CMK (cell line): ENCODE results near the gene MCM3.
A peak's percentile ranks its signal among the peaks of the same experiment; 100 is the strongest.

ENCODE experiments used
- DNase-seq: peaks from one replicate; pipeline ENCODE4 v3.0.0-alpha.2; 2010; ENCODE audit warnings: low read depth

The MCM3 gene

DNA sequence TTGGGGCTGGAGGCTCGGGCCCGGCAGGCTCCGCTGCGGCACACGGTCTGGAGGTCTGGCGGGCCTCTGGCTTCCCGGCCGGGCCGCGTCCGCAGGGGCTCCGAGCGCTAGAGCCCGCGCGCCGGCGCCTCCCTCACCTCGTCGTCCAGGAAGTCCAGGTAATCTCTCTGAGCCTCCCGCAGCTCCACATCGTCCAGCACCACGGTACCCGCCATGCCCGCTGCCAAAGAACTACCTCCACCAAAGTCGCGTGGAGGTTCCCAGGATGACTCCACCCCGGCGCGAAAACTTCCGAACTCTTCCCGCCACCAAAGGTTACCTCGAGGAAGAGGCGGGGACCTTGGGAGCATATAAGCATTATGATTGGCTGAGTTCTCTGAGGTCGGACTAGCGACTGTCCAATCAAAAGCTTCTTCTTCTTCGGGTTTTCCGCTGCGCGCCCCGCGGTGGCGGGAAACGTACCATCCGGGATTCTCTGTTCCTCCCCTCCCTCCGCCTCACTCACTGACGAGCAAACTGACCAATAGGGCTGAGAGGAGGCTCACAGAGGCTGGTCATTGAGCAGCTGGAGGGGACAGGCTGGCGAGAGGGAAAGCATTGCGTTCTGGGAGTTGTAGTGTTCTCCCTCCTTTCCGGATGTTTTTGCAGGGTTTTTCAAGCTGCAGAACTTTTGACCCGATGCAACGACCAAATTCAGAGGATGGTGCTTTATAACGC, at the start of gene MCM3:
Gene MCM3 (minus strand): TSS at position 283 of the 717 bp plus-strand sequence. CDS start 68 bp downstream, at position 215.
- peak; percentile 95 for DNase-seq

DNA sequence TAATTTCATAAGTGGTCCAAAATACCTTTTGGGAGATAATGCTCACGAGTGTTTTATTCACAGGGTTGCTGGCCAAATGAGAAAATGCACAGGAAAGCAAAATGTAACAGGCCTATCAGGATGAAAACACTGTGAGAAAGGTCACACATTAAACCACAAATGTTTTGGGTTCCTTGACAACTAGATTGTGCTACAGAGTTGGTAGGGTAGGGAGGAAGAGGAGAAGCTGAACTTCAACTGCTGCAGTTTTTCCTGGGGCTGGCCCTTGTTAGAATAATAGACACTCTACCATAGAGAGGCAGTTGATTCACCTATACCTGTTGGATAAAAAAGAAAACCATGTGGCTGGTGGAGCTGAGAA, 49.3 kb upstream of the MCM3 start:
- DNase-seq: no peak

DNA sequence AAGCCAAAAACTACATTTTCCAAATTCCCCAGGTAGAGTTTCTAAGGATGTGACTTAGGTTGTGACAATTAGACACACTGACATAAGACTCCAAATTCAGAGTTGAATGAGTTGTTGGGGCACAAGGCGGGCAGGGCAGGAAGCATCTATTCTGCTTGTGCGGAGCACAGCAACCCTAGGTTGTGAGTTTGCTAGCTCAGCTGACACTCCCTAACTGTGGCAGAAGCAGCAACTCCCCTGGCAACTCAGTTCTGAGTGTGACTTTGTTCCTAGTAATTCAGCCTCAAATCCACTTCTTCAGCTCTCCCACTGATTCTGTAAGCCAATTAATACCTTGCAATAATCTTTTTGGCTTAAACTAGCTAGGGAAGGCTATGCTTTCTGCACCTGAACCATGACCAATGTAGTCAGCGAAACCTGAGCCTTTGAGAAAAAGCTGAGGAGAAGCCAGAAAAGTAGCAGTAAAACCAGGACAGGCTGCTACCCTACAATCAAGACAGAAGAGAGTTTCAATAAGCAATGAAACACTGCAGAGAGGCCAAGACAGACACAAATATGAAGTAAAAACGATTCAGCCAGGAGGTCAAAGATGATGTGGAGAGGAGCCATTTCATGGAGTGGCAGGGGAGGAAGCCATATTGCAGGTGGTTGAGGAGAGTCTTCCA, 47.4 kb upstream of the MCM3 start:
- no peak for DNase-seq

DNA sequence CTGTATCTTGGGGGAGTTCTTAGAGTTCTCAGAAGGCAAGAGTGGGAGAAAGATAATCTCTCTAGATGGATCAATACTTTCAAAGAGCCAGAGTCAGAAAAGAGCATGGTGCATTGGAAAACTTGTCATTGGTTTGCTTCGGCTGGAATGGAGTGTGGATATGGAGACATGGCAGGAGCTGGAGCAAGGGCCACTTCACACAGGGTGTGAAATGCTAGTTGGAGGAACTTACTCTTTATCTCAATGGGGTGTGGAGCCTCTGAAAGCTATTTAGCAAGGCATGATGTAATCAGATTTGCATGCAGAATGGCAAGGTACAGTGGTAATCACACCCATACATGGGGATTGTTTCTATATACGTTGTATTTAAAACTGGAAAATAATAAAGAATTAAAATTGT, 45.9 kb upstream of the MCM3 start:
- DNase-seq: no peak

DNA sequence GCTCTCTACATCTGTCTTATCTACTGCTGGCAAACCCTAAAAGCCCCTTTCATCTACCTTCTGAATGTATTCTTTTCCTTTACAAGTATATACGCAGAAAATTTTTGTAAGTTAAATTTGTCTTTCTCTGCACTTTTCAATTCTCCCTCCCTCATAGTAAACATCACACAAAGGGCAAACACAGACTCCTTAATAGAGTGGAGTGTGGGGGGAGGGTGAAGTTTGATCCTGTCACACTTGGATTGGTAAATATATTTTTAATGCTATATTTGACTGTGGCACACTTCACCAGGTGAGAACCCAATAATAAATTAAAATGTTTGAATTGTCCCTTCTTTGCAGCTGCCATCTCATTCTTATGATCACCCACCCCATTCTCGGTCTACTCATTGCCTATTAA, 44.2 kb upstream of the MCM3 start:
- no peak for DNase-seq

DNA sequence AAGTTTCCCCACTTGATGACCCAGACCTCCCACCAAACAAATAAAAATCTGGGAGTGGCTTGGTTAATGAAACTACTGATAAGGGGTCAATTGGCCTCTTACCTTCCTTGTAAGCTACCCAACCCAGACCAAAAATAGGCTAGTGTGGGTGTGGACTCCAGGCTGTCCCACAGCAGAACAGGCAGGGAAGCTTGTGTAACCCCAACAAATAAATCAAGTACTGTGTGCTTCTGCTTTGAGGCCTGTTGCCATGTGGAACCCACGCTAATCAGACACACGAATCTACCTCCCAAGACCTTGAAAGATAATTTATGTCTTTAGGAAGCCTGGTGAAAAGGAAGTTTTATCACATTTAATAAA, 43.7 kb upstream of the MCM3 start:
- DNase-seq: no peak

DNA sequence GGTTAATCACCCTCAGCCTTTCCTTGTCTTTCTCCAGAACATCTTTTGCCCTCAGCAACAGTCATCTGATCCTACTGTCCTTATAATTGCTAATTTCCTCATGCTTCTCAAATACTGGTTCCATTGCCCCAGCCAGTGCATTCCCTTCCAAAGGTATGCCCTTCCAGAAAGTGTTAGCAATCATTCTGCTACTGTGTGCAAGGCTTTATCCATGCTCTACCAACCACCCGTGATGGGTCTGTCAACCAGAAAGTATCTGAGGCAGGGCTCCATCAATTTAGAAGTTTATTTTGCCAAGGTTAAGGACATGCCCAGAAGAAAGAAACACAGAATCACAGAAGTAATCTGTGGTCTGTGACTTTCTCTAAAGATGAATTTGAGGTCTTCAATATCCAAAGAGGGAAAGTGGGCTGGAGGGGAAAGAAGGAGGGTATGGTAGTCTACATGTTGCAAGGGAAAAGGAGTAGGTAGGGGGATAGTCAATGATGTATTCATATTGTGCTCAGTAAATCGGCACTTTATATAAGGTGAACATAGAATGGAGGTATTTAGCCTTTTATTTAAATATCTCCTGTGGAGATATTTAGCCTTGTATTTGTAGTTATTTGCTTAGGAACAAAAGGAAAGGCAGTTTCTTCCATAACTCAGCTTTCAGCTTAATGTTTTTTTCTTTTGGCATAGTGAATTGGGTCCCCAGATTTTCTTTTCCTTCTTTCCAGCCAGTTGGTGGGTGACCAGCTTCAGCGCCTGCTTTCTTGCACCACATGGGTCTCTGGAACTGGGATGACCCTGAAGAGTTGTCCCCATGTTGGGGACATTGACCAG, 42.2 kb upstream of the MCM3 start:
- no peak for DNase-seq

DNA sequence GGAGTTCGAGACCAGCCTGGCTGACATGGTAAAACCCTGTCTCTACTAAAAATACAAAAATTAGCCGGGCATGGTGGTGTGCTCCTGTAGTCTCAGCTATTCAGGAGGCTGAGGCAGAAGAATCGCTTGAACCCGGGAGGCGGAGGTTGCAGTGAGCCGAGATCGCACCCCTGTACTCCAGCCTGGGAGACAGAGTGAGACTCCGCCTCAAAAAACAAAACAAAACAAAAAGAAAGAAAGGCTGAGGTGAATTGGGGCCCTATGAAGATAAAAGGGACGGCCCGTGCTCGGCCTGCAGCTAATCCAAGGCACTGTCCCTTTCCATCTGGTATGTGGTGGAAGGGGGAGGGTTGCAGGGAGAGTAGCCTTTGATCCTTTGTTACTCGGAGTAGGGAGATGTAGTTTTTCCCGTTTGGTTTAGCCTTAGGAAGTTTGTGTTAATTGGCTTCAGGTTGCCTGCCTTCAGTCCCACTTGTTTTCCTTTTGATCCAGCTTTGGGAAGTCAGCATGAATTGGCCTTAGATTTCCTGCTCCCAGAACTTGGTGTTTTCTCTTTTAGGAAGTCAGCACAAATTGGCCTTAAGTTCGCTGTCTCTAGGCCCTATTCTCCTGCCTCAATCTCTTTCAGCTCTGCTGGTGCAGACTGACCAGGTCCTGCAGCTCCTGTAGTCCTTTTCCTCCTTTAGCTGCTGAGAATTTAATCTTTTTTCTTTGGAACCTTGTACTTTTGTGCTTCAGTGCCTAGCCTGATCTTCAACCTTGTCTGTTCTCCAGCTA, 41.3 kb upstream of the MCM3 start:
- DNase-seq: no peak

DNA sequence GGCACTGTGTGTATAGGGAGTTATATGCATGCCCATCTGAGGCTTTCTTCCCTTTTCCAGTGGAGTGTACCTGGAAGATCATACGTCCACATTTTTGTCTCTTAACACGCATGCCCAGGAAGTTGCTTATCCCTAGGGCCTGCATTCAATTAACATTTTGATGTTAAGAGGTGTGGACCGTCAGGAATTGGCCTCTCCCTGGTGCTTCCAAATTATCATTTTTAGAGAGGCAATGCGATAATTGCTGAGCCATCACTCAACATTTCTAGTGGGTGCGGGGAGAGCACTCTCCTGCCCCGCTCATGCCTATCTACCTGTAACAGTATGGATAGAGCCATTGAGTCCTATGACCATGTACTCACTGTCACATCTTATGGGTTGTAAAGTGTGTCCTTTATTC, 39.6 kb upstream of the MCM3 start:
- no peak for DNase-seq

DNA sequence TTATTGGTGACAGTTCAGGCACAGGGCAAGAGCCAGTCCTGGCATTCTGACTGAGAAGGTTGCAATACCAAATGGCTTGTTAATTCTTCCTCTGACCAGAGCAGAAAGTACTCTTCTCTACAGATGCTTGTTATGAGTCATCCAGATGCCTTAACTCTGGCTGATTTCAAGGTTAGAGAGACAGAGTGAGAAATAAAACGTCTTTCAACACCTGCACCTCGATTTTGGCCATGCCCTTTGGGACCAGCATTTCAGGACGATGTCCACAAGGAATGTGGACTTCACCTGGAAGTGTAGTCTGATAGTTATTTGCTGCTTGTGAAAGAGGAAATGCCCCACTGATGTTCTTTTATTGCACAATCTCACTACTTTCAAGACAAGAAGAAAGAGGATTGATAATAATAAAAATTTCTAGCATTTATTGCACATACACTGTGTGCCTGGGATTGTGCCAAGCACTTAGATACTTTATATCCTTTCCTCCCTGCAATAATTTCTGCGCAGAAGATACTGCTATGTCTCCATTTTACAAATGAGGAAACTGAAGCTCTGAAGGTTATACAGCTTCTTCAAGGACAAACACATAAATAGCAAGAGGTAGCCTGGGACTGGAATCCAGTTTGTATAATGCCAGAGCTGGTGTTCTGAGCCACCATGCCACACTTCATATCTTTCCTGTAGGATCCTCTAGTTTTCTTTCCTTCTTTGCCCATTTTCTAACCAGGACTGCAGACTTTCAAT, 33.5 kb upstream of the MCM3 start:
- DNase-seq: no peak

DNA sequence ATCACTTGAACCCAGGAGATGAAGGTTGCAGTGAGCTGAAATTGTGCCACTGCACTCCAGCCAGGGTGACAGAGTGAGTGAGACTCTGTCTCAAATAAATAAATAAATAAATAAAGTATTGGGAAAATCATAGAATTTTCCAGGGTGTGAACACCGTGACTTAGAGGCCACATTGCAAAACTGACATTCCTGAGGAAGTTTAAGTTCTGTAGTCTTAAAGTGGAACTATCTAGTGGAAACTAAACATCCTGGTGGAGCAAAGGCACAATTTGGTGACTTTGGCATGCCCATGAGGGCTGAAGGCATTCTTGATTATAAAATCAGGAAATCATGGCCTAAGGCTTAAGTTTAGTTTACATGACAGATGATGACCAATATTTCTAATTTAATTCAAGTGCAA, 32.7 kb upstream of the MCM3 start:
- no peak for DNase-seq

DNA sequence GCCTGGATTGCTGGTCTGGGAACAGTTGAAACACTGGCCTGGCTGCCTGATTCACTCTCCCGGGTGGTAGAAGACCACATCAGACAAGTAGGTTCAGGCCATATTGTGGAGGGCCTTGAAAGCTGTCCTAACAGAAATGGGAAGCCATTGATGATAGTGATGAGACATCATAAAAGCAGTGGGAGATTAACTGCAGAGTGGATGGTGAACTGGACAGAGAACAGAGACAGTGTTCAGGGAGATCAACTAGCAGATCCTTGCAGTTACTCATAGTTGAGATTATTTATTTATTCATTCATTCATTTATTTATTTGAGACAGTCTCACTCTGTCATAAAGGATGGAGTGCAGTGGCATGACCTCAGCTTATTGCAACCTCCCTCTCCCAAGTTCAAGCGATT, 30.2 kb upstream of the MCM3 start:
- no peak for DNase-seq

DNA sequence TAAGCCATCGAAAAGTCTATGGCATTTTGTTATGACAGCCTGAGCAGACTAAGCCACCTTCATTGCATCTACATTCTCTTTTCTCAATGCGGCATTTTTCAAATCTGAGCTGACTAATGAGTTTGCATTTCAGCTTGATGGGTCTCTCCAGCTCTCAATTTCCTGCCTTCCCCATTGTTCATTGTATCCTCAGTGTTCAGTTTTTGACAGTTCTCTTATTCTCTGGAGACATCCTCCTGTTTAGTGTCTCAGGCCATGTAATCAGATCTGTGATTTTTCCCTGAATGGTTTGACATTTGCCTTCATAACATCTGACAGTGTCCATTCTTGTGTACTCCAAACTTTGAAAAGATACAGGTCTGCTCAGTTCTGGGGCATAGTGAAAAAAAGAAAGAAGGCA, 27.9 kb upstream of the MCM3 start:
- no peak for DNase-seq

DNA sequence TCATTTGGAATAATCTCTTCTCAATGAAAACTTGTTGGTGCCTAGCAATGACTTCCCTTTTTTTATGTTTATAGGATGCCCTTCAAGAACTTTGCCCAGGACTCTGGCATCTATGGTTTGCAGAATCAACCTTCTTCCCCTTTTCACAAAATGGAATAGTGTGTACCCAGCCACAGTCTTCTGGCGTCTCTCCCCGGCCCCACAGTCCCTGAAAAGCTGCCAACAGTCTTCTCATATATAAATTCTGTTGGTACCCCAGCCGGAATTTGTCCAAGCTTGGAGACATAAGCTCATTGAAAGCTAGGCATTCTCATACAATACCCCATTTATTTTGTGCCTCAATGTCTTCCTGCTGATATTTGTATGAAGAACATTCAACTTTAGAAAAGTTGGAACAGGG, 26.4 kb upstream of the MCM3 start:
- DNase-seq: no peak

DNA sequence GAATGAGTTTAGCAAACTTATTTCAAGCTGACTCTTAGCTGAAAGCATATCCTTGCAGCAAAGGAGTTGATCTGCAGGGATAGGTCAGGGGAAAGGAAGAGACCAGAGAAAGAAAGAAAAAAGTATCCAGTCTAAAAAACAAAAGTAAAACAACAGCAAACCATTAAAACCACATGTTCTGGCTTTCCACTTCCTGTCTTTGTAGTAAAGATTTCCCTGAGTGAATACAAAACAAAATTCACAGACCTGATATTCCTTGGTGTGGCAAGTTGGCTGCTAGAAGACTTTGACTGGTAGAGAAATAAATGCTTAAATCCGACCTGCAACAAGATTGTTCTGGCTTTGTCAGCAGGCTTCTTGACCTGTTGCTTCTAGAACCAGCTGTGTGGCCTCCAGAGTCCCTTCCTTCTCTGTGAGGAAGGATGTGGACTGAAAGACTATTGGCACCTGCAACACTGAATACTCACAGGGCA, 23.4 kb upstream of the MCM3 start:
- DNase-seq: no peak

DNA sequence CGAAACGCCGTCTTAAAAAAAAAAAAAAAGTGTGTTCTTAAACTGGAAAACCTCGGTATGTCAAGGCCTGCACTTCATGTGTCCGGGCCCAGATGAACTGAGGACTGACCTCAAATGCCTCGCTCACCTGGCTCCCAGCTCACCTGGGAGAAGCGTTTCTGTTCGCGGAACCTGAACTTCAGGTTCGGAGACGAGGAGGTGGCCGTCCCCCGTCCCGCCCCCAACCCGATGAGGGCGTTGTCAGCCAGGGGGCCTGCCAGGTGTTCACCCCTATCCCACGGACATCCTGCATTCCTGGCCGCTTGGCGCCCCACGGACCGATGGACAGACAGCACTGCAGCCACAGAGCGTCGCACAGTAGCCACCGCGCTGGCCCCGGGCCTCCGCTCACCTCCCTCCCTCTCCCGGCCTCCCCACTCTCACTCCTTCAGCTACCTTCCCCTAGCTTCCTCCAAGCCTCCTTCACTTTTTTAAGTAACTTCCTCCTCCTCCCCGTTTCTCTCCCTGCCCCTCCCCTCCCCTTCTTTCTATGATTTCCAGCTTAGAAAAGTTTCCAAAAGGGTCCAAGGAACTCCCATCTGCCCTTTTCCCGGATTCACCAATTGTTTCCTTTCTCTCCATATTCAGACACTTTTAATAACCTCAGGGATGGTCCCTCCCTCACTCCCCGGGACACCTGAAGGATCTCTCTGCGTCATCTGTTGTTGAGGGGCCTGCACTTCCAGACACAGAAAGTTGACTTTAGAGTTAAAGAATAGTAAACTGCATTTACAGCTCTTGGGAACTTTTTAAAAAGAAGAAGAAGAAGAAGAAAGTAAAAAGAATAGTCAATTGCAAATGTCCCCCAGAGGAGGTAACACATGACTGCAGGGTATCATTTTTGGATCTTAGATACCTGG, 22.7 kb upstream of the MCM3 start:
- DNase-seq: no peak

DNA sequence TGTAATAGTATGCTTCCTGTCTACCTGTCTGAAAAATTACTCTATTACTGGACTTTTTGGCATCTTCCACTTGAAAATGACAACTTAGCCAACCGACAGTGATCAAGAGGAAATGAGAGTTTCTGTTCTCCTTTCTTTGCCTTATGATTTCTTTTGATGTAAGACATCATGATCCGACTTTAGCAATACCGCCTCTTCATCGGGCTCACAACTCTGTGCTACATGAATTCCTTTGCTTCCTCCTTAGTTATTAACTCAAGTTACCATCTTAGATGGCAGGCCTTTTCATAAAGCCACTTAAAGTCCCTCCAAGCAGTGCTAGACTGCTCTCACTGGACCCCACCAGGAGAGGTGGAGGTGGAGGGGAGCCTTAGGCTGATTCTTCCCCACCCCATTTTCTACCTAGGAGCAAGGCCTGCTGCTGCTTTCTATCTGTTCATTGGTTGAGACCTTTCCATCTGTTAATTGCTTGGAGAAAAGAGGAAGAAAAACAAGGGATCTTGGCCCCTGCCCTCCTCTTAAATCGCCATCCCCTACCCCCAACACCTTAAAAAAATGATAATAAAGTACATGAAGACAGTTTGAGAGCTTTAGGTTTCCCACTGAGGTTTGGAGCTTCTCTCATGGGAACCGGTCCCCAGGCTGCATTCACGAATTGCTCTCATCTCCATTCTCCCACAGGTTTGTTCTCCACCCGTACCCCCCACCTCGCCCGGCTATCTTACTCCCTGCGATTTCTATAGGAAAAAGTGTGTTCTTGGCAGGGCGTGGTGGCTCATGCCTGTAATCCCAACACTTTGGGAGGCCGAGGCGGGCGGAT, 21.6 kb upstream of the MCM3 start:
- no peak for DNase-seq

DNA sequence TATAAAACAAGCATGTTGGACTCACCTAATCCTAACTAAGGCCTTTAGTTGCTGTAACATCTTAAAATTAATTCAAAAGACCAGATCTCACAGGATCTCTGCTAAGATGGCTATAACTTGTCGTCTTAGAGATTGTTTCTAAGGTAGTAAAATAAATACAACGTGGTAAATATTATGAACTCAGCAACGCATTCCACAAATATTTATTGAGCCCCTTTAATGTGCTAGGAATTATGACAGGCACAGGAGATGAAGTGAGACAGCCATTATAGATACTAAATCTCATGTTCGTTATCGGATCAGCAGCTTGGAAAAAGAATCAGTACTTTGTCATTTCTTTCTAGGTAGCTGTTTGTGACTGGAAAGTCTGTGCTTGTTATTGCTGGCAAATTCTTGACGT, 20.9 kb upstream of the MCM3 start:
- DNase-seq: no peak

DNA sequence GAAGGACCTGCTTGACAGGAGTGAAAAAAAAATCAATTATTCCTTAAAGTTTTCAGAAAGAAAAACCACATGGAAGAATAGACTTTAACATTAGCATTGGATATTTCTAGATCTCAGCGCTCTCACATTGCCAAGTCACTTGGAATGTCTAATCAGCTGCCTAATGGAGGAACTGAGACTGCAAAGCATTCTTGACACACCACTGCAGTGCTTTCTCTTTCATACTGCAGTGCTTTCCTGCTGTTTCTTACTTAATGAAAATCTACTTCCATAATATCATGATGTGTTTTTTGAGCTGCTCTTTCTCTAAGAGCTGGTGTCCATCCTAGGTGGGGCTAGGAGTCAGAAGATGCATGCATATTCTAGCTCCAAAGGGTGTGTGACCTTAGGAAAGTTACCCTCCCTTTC, 20.4 kb upstream of the MCM3 start:
- DNase-seq: no peak

DNA sequence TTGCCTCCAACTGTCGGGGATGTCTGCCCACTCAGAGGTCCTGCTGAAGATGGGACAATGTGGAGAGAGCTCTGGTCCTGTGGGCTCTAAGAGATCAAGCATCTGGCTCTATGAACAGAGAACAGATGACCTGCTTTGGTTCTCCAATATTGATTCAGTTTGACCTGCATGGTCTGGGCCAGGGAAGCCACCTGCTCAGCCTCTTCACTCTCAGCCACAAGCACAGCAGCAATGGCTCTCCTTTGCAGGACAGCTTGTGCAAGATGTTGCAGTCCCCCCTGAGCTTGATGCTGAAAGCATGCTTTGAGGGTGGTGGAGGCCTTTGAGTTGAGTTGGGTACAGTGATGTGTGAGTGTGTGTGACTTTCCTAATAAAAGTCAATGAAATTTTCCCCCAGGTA, 18.6 kb upstream of the MCM3 start:
- DNase-seq: no peak
